H1 (cell line): ENCODE results near the gene POU6F2.

Source experiments
- CTCF ChIP-seq, 3 experiments: IDR thresholded peaks; 1 replicate in 2 of 3; 2 replicates in 1 of 3; pipeline versions ENCODE4 v1.5.1 to v1.6.1; 2011; ENCODE audit warnings: low read length in 3 of 3, mild to moderate bottlenecking in 3 of 3, inconsistent platforms in 2 of 3, low read depth in 1 of 3, moderate library complexity in 1 of 3; ENCODE audit not compliant: insufficient read depth in 1 of 3; ENCODE audit errors: control extremely low read depth in 1 of 3
- EP300 ChIP-seq, 2 experiments: IDR thresholded peaks; 1 replicate in 1 of 2; 2 replicates in 1 of 2; pipeline ENCODE4 v1.6.1; 2011 to 2012; ENCODE audit warnings: low read depth in 2 of 2, low read length in 2 of 2, mild to moderate bottlenecking in 2 of 2, borderline replicate concordance in 1 of 2, inconsistent platforms in 1 of 2, moderate library complexity in 1 of 2
- EZH2 ChIP-seq: fragments of 200-600 bp; sonication (generic); IDR thresholded peaks from 2 replicates; pipeline ENCODE4 v1.7.1; 2012; ENCODE audit warnings: low read depth, mild to moderate bottlenecking, moderate library complexity, low read length, inconsistent platforms; ENCODE audit not compliant: severe bottlenecking
- POLR2A ChIP-seq, 2 experiments: IDR thresholded peaks; 1 replicate in 1 of 2; 2 replicates in 1 of 2; pipeline ENCODE4 v1.6.1; 2011; ENCODE audit warnings: low read depth in 2 of 2, low read length in 2 of 2, mild to moderate bottlenecking in 2 of 2; ENCODE audit errors: control extremely low read depth in 1 of 2
- RAD21 ChIP-seq, 2 experiments: IDR thresholded peaks in 1 of 2; conservative IDR thresholded peaks in 1 of 2; 2 replicates each; pipeline ENCODE4 v1.6.1; 2011; ENCODE audit warnings: low read depth in 2 of 2, low read length in 2 of 2, improper control_type of control experiment in 1 of 2, inconsistent platforms in 1 of 2, mild to moderate bottlenecking in 1 of 2, moderate library complexity in 1 of 2
- SUZ12 ChIP-seq: fragments of 200-600 bp; sonication (generic); IDR thresholded peaks from 2 replicates; pipeline ENCODE4 v1.6.1; 2012; ENCODE audit warnings: mild to moderate bottlenecking, inconsistent platforms, low read length, moderate library complexity, mixed read lengths
- TEAD4 ChIP-seq: IDR thresholded peaks from 2 replicates; pipeline ENCODE4 v1.6.1; 2012; ENCODE audit warnings: low read depth, low read length, inconsistent platforms, mixed read lengths
- TF ChIP-seq, protein P1 (sequence below): IDR thresholded peaks from 2 replicates; pipeline ENCODE4 v1.6.1; 2012; ENCODE audit warnings: low read length, inconsistent platforms

- no peak for TF ChIP-seq TEAD4
- TF ChIP-seq EP300 (IDR thresholded peaks at IDR 0.05; ENCODE audit: borderline replicate concordance in 1 of 2, low read depth in 2 of 2, low read length in 2 of 2), result no peak
- TF ChIP-seq POLR2A (IDR thresholded peaks at IDR 0.05; ENCODE audit: control extremely low read depth in 1 of 2, low read depth in 2 of 2, low read length in 2 of 2), result no peak
- no peak for TF ChIP-seq CTCF (IDR thresholded peaks at IDR 0.05; ENCODE audit: control extremely low read depth in 1 of 3, insufficient read depth in 1 of 3, low read depth in 1 of 3, low read length in 3 of 3)
- TF ChIP-seq RAD21 (IDR thresholded peaks at IDR 0.05 in 1 of 2, conservative IDR thresholded peaks at IDR 0.05 in 1 of 2; ENCODE audit: low read depth in 2 of 2, low read length in 2 of 2), result no peak
- TF ChIP-seq SUZ12, result no peak
- no peak for TF ChIP-seq EZH2
- TF ChIP-seq, protein P1, sequence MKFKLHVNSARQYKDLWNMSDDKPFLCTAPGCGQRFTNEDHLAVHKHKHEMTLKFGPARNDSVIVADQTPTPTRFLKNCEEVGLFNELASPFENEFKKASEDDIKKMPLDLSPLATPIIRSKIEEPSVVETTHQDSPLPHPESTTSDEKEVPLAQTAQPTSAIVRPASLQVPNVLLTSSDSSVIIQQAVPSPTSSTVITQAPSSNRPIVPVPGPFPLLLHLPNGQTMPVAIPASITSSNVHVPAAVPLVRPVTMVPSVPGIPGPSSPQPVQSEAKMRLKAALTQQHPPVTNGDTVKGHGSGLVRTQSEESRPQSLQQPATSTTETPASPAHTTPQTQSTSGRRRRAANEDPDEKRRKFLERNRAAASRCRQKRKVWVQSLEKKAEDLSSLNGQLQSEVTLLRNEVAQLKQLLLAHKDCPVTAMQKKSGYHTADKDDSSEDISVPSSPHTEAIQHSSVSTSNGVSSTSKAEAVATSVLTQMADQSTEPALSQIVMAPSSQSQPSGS, result no peak
Measured at GRCh38 chr7:39145283-39145682, 167.6 kb downstream of the POU6F2 start.
